ENCODE results near the gene PKNOX2.

Gene PKNOX2

GRCh38 chr11:125315079-125315740 is 150.7 kb downstream of the PKNOX2 start:
- no peaks in the 10 kb centered on the region for H4K20me1 ChIP-seq (ENCODE audit: insufficient read depth)
- TF ChIP-seq CTCF (conservative IDR thresholded peaks at IDR 0.05; ENCODE audit: low read depth, low read length): no peak

GRCh38 chr11:125317416-125317815 is 152.9 kb downstream of the PKNOX2 start:
- H3K27ac ChIP-seq: no peak overlapping the region
- no peaks in the 10 kb centered on the region for H3K36me3 ChIP-seq (ENCODE audit: insufficient read depth)
- no peak for TF ChIP-seq CTCF (conservative IDR thresholded peaks at IDR 0.05; ENCODE audit: low read depth, low read length)
- no peak overlapping the region for H3K4me2 ChIP-seq
- H3K4me1 ChIP-seq (ENCODE audit: low read depth, poor library complexity, severe bottlenecking): no peaks in the 10 kb centered on the region
- H3K9ac ChIP-seq: no peak overlapping the region
- no peaks in the 10 kb centered on the region for H3K27me3 ChIP-seq (ENCODE audit: insufficient read depth, low read depth)
- H3K4me3 ChIP-seq (IDR thresholded peaks at IDR 0.05; ENCODE audit: insufficient read depth, low read depth, low read length): no peak overlapping the region
- H2AFZ ChIP-seq (ENCODE audit: low read depth): no peak overlapping the region
- H4K20me1 ChIP-seq (ENCODE audit: insufficient read depth): no peaks in the 10 kb centered on the region
- H3K79me2 ChIP-seq (ENCODE audit: insufficient read depth, low read depth): no peaks in the 10 kb centered on the region

More at GRCh38 chr11:125315079-125315740, 150.7 kb downstream of the PKNOX2 start:
- Histone ChIP-seq H3K4me3 (IDR thresholded peaks at IDR 0.05; ENCODE audit: insufficient read depth, low read depth, low read length) (no peak overlapping the region), H3K9ac (no peak overlapping the region), H3K27me3 (ENCODE audit: insufficient read depth, low read depth) (no peaks in the 10 kb centered on the region), H2AFZ (ENCODE audit: low read depth) (no peak overlapping the region), H3K79me2 (ENCODE audit: insufficient read depth, low read depth) (no peaks in the 10 kb centered on the region), H3K4me1 (ENCODE audit: low read depth, poor library complexity, severe bottlenecking) (no peaks in the 10 kb centered on the region), H3K36me3 (ENCODE audit: insufficient read depth) (no peaks in the 10 kb centered on the region), H3K4me2 (no peak overlapping the region), H3K27ac (no peak overlapping the region)

GRCh38 chr11:125319649-125320048 is 155.1 kb downstream of the PKNOX2 start:
- Histone ChIP-seq H3K27ac (no peak overlapping the region), H3K36me3 (ENCODE audit: insufficient read depth) (no peaks in the 10 kb centered on the region), H3K4me1 (ENCODE audit: low read depth, poor library complexity, severe bottlenecking) (no peaks in the 10 kb centered on the region), H3K4me2 (no peak overlapping the region), H3K27me3 (ENCODE audit: insufficient read depth, low read depth) (no peaks in the 10 kb centered on the region), H2AFZ (ENCODE audit: low read depth) (no peak overlapping the region), H3K9ac (no peak overlapping the region), H3K79me2 (ENCODE audit: insufficient read depth, low read depth) (no peaks in the 10 kb centered on the region), H4K20me1 (ENCODE audit: insufficient read depth) (no peaks in the 10 kb centered on the region), H3K4me3 (IDR thresholded peaks at IDR 0.05; ENCODE audit: insufficient read depth, low read depth, low read length) (no peak overlapping the region)
- TF ChIP-seq CTCF (conservative IDR thresholded peaks at IDR 0.05; ENCODE audit: low read depth, low read length): no peak

- H4K20me1 ChIP-seq (ENCODE audit: insufficient read depth): no peaks in the 10 kb centered on the region
- H2AFZ ChIP-seq (ENCODE audit: low read depth): no peak overlapping the region
- no peak overlapping the region for H3K4me3 ChIP-seq (IDR thresholded peaks at IDR 0.05; ENCODE audit: insufficient read depth, low read depth, low read length)
Measured at GRCh38 chr11:125320347-125321076, 156.0 kb downstream of the PKNOX2 start.

More at GRCh38 chr11:125320347-125321076, 156.0 kb downstream of the PKNOX2 start:
- Histone ChIP-seq H3K36me3 (ENCODE audit: insufficient read depth) (no peaks in the 10 kb centered on the region), H3K27ac (no peak overlapping the region), H3K27me3 (ENCODE audit: insufficient read depth, low read depth) (no peaks in the 10 kb centered on the region), H3K79me2 (ENCODE audit: insufficient read depth, low read depth) (no peaks in the 10 kb centered on the region), H3K4me1 (ENCODE audit: low read depth, poor library complexity, severe bottlenecking) (no peaks in the 10 kb centered on the region), H3K9ac (no peak overlapping the region), H3K4me2 (no peak overlapping the region)
- no peak for TF ChIP-seq CTCF (conservative IDR thresholded peaks at IDR 0.05; ENCODE audit: low read depth, low read length)
